ENCODE measurements around the gene ENPEP.

ENPEP gene

GRCh38 chr4:110602061-110602460 is 126.1 kb downstream of the ENPEP start:
- DNase-seq (ENCODE audit: low spot score), result no peak

GRCh38 chr4:110605077-110605476 is 129.1 kb downstream of the ENPEP start:
- no peak for DNase-seq (ENCODE audit: low spot score)

GRCh38 chr4:110609044-110609750 is 133.2 kb downstream of the ENPEP start:
- no peak for DNase-seq (ENCODE audit: low spot score)

- no peak for DNase-seq (ENCODE audit: low spot score)
Observed at GRCh38 chr4:110610620-110610939, 134.6 kb downstream of the ENPEP start.

- no peak for DNase-seq (ENCODE audit: low spot score)
Observed at GRCh38 chr4:110610940-110611831, 135.2 kb downstream of the ENPEP start.

GRCh38 chr4:110611968-110612447 is 136.1 kb downstream of the ENPEP start:
- no peak for DNase-seq (ENCODE audit: low spot score)

GRCh38 chr4:110612631-110613269 is 136.8 kb downstream of the ENPEP start:
- no peak for DNase-seq (ENCODE audit: low spot score)

- no peak for DNase-seq (ENCODE audit: low spot score)
Observed at GRCh38 chr4:110613745-110614144, 137.8 kb downstream of the ENPEP start.

- no peak for DNase-seq (ENCODE audit: low spot score)
Observed at GRCh38 chr4:110614173-110614963, 138.4 kb downstream of the ENPEP start.
